CD4-positive, alpha-beta T cell (primary cell): ENCODE measurements around the gene OBSL1. TPM values are rescaled to one million over a fixed set of nuclear protein-coding genes. Genes with fewer than 3 reads are reported as not detected.

ENCODE experiments used
- ATAC-seq: fragments of 200-7000 bp; cut with Tn5 transposase; one replicate; pipeline ENCODE4 v1.10.0; 2022; ENCODE audit warnings: mild to moderate bottlenecking; ENCODE audit not compliant: poor library complexity
- CTCF ChIA-PET: fragments of 350-600 bp; sonication (Branson Sonifier 250); formaldehyde crosslinking; loops from one replicate; lab custom pipeline; 2021; ENCODE audit warnings: antibody characterized with exemption, inconsistent platforms; lab: Charles Lee
- POLR2A ChIA-PET: fragments of 350-600 bp; sonication (Branson Sonifier 250); formaldehyde crosslinking; loops from one replicate; lab custom pipeline; 2021; ENCODE audit warnings: antibody characterized with exemption, inconsistent platforms; lab: Charles Lee
- DNase-seq, 14 experiments: peaks; one replicate each; pipeline ENCODE4 v3.0.0-alpha.2; 2013 to 2020; ENCODE audit warnings: mixed read lengths in 2 of 14
- H3K27ac ChIP-seq, 2 donors: one replicate each; pipeline versions ENCODE4 v1.5.1 to v1.7.0; 2013; ENCODE audit warnings: low read length in 2 of 2, low read depth in 1 of 2, mild to moderate bottlenecking in 1 of 2
- H3K27me3 ChIP-seq, 2 experiments: 1 replicate in 1 of 2; 2 replicates in 1 of 2; pipeline versions ENCODE4 v1.6.1 to v1.7.0; 2013; ENCODE audit warnings: low read length in 2 of 2, control low read depth in 1 of 2, mild to moderate bottlenecking in 1 of 2, moderate library complexity in 1 of 2; ENCODE audit not compliant: insufficient read depth in 2 of 2, control insufficient read depth in 1 of 2
- H3K36me3 ChIP-seq: one replicate; pipeline ENCODE4 v1.6.1; 2013; ENCODE audit warnings: low read length, control low read depth; ENCODE audit not compliant: insufficient read depth
- H3K4me1 ChIP-seq: one replicate; pipeline ENCODE4 v1.6.1; 2013; ENCODE audit warnings: low read length, control low read depth; ENCODE audit not compliant: insufficient read depth
- H3K4me3 ChIP-seq: one replicate; pipeline ENCODE4 v1.5.1; 2013; ENCODE audit warnings: mild to moderate bottlenecking, low read length, moderate library complexity
- H3K9me3 ChIP-seq, 2 experiments: 1 replicate in 1 of 2; 2 replicates in 1 of 2; pipeline versions ENCODE4 v1.6.1 to v1.7.0; 2013; ENCODE audit warnings: low read length in 2 of 2, mild to moderate bottlenecking in 2 of 2, control low read depth in 1 of 2, moderate library complexity in 1 of 2; ENCODE audit not compliant: control insufficient read depth in 1 of 2, insufficient read depth in 1 of 2
- H3K27ac Mint-ChIP-seq: one replicate; pipeline ENCODE4 v1.8.0; 2020; ENCODE audit warnings: mixed read lengths
- H3K27me3 Mint-ChIP-seq: one replicate; pipeline ENCODE4 v1.8.0; 2021; ENCODE audit warnings: mixed read lengths
- H3K36me3 Mint-ChIP-seq: one replicate; pipeline ENCODE4 v1.8.0; 2021; ENCODE audit warnings: low read depth, mixed read lengths
- H3K4me1 Mint-ChIP-seq: one replicate; pipeline ENCODE4 v1.8.0; 2021; ENCODE audit warnings: low read depth, mixed read lengths
- H3K4me3 Mint-ChIP-seq: one replicate; pipeline ENCODE4 v1.8.0; 2020; ENCODE audit warnings: mild to moderate bottlenecking, mixed read lengths
- H3K9me3 Mint-ChIP-seq: one replicate; pipeline ENCODE4 v1.8.0; 2020; ENCODE audit warnings: mixed read lengths
- intact Hi-C, 2 experiments: fragments of 100-400 bp; cut with DNase I in 1 of 2; cut with micrococcal nuclease in 1 of 2; formaldehyde crosslinking; loops; one replicate each; pipeline versions ENCODE4 v1.15.1 to v1.9.0; 2023 to 2025; cut with DNase I, micrococcal nuclease
- total RNA-seq, 174 experiments: library from RNA in 2 of 174; stranded (reverse) in 2 of 174; gene quantifications; one replicate each; pipeline ENCODE4 v1.2.3 and lab custom pipeline; 2021 to 2026
- TF ChIP-seq, protein P1 (sequence below): fragments of 200-600 bp; IDR thresholded peaks from one replicate; pipeline ENCODE4 v1.8.0; 2022; ENCODE audit warnings: antibody characterized with exemption, mild to moderate bottlenecking

OBSL1 gene
- total RNA-seq, 2 experiments from 2014 or later: 0.31 to 0.49 TPM

GRCh38 chr2:219572237-219573001 is 1.1 kb upstream of the OBSL1 start, which contains the start of gene INHA:
TSS of gene INHA (plus strand) at chr2:219572310. CDS start at chr2:219572375, 65 bp downstream.
- TF ChIP-seq, protein P1, sequence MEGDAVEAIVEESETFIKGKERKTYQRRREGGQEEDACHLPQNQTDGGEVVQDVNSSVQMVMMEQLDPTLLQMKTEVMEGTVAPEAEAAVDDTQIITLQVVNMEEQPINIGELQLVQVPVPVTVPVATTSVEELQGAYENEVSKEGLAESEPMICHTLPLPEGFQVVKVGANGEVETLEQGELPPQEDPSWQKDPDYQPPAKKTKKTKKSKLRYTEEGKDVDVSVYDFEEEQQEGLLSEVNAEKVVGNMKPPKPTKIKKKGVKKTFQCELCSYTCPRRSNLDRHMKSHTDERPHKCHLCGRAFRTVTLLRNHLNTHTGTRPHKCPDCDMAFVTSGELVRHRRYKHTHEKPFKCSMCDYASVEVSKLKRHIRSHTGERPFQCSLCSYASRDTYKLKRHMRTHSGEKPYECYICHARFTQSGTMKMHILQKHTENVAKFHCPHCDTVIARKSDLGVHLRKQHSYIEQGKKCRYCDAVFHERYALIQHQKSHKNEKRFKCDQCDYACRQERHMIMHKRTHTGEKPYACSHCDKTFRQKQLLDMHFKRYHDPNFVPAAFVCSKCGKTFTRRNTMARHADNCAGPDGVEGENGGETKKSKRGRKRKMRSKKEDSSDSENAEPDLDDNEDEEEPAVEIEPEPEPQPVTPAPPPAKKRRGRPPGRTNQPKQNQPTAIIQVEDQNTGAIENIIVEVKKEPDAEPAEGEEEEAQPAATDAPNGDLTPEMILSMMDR: no peak
- Mint-ChIP-seq H3K4me3 (peak within 1 kb of the TSS; percentile 15), H3K4me1 (no peaks in the 10 kb centered on the region), H3K27ac (no peak within 1 kb of the TSS), H3K27me3 (peaks cover 60% of the 10 kb centered on the region), H3K36me3 (no peaks in the 10 kb centered on the region), H3K9me3 (no peaks in the 10 kb centered on the region)
- CTCF ChIA-PET: interaction anchor here (1.5 kb wide), 1 partner anchor 12 kb away, joined by 6 read pairs; no protein-coding TSS in a partner anchor
- peaks cover 0 to 4% of the 10 kb centered on the region in 2 experiments for H3K9me3 ChIP-seq
- POLR2A ChIA-PET: no interaction called here
- ATAC-seq: no peak
- H3K4me1 ChIP-seq: peaks cover 8% of the 10 kb centered on the region
- H3K27me3 ChIP-seq: peaks cover 36 to 46% of the 10 kb centered on the region in 2 experiments
- no peak within 1 kb of the TSS for H3K27ac ChIP-seq
- no peak within 1 kb of the TSS for H3K4me3 ChIP-seq
- no peak for DNase-seq
- H3K36me3 ChIP-seq: no peaks in the 10 kb centered on the region
- intact Hi-C loops: no loop called here

DNA sequence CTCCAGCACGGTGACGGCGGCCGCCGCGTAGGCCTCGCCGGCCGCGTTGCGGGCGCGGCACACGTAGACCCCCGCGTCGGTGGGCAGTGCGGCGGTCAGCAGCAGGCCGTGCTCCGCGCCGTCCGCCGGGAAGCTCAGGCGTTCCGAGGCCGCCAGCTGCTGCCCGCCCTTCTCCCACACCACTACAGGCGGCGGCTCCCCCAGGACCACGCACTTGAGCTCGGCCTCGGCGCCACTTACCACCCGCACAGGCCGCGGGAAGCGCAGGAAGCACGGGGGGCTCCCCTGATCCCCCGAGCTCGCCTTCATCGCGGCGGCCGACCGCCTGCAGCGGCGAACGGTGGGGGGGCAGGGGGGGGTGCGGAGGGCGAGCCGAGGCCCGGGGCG is 422 bp downstream of the OBSL1 start:
- H3K27me3 Mint-ChIP-seq: peaks cover 50% of the 10 kb centered on the region
- Histone ChIP-seq H3K4me1 (peaks cover 8% of the 10 kb centered on the region), H3K4me3 (peak overlapping the region; percentile 12), H3K27me3 (peaks cover 29 to 48% of the 10 kb centered on the region in 2 experiments), H3K9me3 (peaks cover 0 to 4% of the 10 kb centered on the region in 2 experiments), H3K27ac (no peak overlapping the region), H3K36me3 (no peaks in the 10 kb centered on the region)
- H3K9me3 Mint-ChIP-seq: no peaks in the 10 kb centered on the region
- ATAC-seq (peak; percentile 24), DNase-seq (peak in 1 of 14 experiments; percentile 21)
- intact Hi-C loops: no loop called here
- no peaks in the 10 kb centered on the region for H3K4me1 Mint-ChIP-seq
- CTCF ChIA-PET: interaction anchor here (1.5 kb wide), 1 partner anchor 11 kb away, joined by 6 read pairs; no protein-coding TSS in a partner anchor
- TF ChIP-seq, protein P1: no peak
- H3K36me3 Mint-ChIP-seq: no peaks in the 10 kb centered on the region
- H3K4me3 Mint-ChIP-seq: no peak overlapping the region
- H3K27ac Mint-ChIP-seq: no peak overlapping the region
- POLR2A ChIA-PET: interaction anchor here (0.9 to 1.0 kb wide), 2 partner anchors 26 to 27 kb away, joined by 3 to 4 read pairs; partner anchors contain the start of genes CHPF, STK11IP and TMEM198

DNA sequence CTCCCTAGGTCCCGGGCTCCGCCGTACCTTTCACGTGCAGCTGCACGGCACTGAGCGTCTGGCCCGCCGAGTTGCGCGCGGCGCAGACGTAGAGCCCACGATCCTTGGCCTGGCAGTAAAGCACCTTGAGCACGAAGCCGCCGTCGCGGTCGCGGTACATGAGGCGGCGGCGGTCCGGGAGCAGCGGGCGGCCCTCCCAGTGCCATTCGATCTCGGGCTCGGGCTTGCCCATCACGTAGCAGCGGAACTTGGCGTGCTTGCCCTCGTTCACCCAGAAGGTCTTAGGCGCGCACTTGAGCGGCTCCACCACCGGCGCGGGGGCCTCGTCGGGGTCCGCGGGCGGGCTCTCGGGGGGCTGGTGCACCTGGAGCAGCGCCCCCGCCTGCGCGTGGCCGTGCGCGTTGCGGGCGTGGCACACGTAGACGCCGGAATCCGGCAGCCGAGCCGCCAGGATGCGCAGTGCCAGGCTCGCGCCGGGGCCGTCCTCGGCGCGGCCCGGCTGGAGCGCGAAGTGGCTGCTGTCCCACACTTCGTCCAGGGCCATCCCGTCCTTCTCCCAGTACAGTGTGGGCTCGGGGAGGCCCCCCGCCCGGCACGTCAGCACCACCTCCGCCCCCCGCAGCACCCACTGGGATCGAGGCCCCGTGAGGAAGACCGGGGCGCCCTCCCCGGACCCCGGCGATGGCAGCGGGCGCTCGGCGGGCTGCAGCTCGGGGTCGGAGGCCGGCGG is 980 bp downstream of the OBSL1 start:
- Histone ChIP-seq H3K36me3 (no peaks in the 10 kb centered on the region), H3K27ac (no peak overlapping the region), H3K27me3 (peaks cover 26 to 48% of the 10 kb centered on the region in 2 experiments), H3K4me3 (no peak overlapping the region), H3K4me1 (peaks cover 8% of the 10 kb centered on the region), H3K9me3 (peaks cover 0 to 4% of the 10 kb centered on the region in 2 experiments)
- no peaks in the 10 kb centered on the region for H3K4me1 Mint-ChIP-seq
- CTCF ChIA-PET: interaction anchor here (1.5 kb wide), 1 partner anchor 10 kb away, joined by 6 read pairs; no protein-coding TSS in a partner anchor
- ATAC-seq (no peak), DNase-seq (peak in 2 of 14 experiments; percentile 23 to 24)
- POLR2A ChIA-PET: interaction anchor here (0.6 to 1.0 kb wide), 3 partner anchors 14 to 27 kb away, joined by 3 to 4 read pairs (median 3); partner anchors contain the start of genes CHPF, STK11IP and TMEM198
- H3K36me3 Mint-ChIP-seq: no peaks in the 10 kb centered on the region
- no peaks in the 10 kb centered on the region for H3K9me3 Mint-ChIP-seq
- peaks cover 44% of the 10 kb centered on the region for H3K27me3 Mint-ChIP-seq
- H3K27ac Mint-ChIP-seq: no peak overlapping the region
- TF ChIP-seq, protein P1: no peak
- H3K4me3 Mint-ChIP-seq: peak overlapping the region; percentile 54
- intact Hi-C loops: no loop called here
